GM12873 (cell line): ENCODE data around the gene EPN1.

ENCODE experiments used
- CTCF ChIP-seq: IDR thresholded peaks from 2 replicates; pipeline ENCODE4 v1.5.1; 2012; ENCODE audit warnings: low read depth, mild to moderate bottlenecking, moderate library complexity, low read length, control low read depth; ENCODE audit not compliant: insufficient read depth; ENCODE audit errors: missing control alignments

EPN1 gene

GRCh38 chr19:55688422-55689218 lies 13.6 kb downstream of the EPN1 start:
- no peak for TF ChIP-seq CTCF

GRCh38 chr19:55689411-55690108 lies 14.5 kb downstream of the EPN1 start:
- no peak for TF ChIP-seq CTCF

GRCh38 chr19:55690109-55690768 lies 15.2 kb downstream of the EPN1 start:
- TF ChIP-seq CTCF = no peak

- no peak for TF ChIP-seq CTCF
Measured at GRCh38 chr19:55690769-55691545, 15.9 kb downstream of the EPN1 start.

GRCh38 chr19:55691561-55692481 lies 16.8 kb downstream of the EPN1 start:
- TF ChIP-seq CTCF = no peak

GRCh38 chr19:55692681-55693081 lies 17.7 kb downstream of the EPN1 start:
- no peak for TF ChIP-seq CTCF
